OCI-LY3 (cell line): ENCODE results near the gene IL10.

Experiments used
- EZH2phosphoT487 ChIP-seq: fragments of 200-600 bp; shearing (Covaris generic); IDR thresholded peaks from 2 replicates; pipeline ENCODE4 v1.6.1; 2018; ENCODE audit warnings: antibody characterized with exemption, mixed run types, low read depth
- TF ChIP-seq, protein P1 (sequence below): fragments of 200-600, 300-600 bp; sonication (generic); IDR thresholded peaks from 2 replicates; pipeline ENCODE4 v1.5.1; 2014; ENCODE audit warnings: antibody characterized with exemption, low read length, low read depth

DNA sequence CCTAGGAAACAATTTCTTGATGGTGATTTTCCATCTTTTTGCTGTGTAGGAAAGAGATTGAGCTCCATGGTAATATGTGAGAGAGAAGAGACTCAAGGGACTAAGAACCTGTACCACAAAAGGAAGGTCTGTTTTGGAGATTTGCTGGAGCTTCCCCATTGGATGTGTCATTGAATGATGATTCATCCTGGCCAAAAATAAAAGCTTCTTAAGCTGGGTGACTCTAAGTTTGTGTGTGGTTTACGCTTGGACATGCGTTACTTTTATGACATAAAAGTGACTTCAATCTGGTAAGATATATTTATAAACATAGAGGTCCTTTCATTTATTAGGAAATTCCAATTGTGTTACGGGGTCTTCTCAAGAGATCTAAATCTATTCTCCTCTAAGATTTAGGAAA, 19.2 kb downstream of the IL10 start:
- TF ChIP-seq, protein P1, sequence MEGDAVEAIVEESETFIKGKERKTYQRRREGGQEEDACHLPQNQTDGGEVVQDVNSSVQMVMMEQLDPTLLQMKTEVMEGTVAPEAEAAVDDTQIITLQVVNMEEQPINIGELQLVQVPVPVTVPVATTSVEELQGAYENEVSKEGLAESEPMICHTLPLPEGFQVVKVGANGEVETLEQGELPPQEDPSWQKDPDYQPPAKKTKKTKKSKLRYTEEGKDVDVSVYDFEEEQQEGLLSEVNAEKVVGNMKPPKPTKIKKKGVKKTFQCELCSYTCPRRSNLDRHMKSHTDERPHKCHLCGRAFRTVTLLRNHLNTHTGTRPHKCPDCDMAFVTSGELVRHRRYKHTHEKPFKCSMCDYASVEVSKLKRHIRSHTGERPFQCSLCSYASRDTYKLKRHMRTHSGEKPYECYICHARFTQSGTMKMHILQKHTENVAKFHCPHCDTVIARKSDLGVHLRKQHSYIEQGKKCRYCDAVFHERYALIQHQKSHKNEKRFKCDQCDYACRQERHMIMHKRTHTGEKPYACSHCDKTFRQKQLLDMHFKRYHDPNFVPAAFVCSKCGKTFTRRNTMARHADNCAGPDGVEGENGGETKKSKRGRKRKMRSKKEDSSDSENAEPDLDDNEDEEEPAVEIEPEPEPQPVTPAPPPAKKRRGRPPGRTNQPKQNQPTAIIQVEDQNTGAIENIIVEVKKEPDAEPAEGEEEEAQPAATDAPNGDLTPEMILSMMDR, result no peak
- no peak for TF ChIP-seq EZH2phosphoT487
